Activated CD4-positive, CD25-positive, alpha-beta regulatory T cell (primary cell): Measurements from ENCODE around the gene ALDH9A1.

Source experiments
- DNase-seq, 4 experiments: peaks; one replicate each; lab custom pipeline; 2025; lab: John Stamatoyannopoulos, UW

ALDH9A1 gene

GRCh38 chr1:165623624-165624023, 74.7 kb downstream of the ALDH9A1 start:
- no peak for DNase-seq

GRCh38 chr1:165619647-165620151, 78.7 kb downstream of the ALDH9A1 start:
- DNase-seq: no peak

- DNase-seq: no peak
Measured at GRCh38 chr1:165616987-165617546, 81.3 kb downstream of the ALDH9A1 start.

- DNase-seq: no peak
Measured at GRCh38 chr1:165616054-165616612, 82.2 kb downstream of the ALDH9A1 start.
